ENCODE data around the gene FOXO4.

The FOXO4 gene

GRCh38 chrX:71082822-71083221, 12.8 kb upstream of the FOXO4 start:
- ChIA-PET POLR2A (no interaction called here), CTCF (no interaction called here)
- TF ChIP-seq CTCF (IDR thresholded peaks at IDR 0.05; ENCODE audit: control extremely low read depth, extremely low read depth, low read depth, missing control alignments): no peak
- no peak for DNase-seq (ENCODE audit: extremely low spot score)

GRCh38 chrX:71085900-71086299, 9.8 kb upstream of the FOXO4 start:
- ChIA-PET CTCF (interaction anchor here (0.9 to 1.5 kb wide), 4 partner anchors 9 to 27 kb away, joined by 3 read pairs; no protein-coding TSS in a partner anchor), POLR2A (no interaction called here)
- TF ChIP-seq CTCF (IDR thresholded peaks at IDR 0.05; ENCODE audit: control extremely low read depth, extremely low read depth, low read depth, missing control alignments): no peak
- DNase-seq (ENCODE audit: extremely low spot score): no peak

GRCh38 chrX:71091263-71091662, 4.4 kb upstream of the FOXO4 start:
- POLR2A ChIA-PET: interaction anchor here (0.5 kb wide), 1 partner anchor 530 kb away, joined by 3 read pairs; no protein-coding TSS in a partner anchor
- CTCF ChIA-PET: interaction anchor here (1.8 kb wide), 1 partner anchor 10 kb away, joined by 4 read pairs; no protein-coding TSS in a partner anchor
- TF ChIP-seq CTCF (IDR thresholded peaks at IDR 0.05; ENCODE audit: control extremely low read depth, extremely low read depth, low read depth, missing control alignments): no peak
- DNase-seq (ENCODE audit: extremely low spot score): no peak

- ChIA-PET POLR2A (interaction anchor here (0.9 kb wide), 1 partner anchor 27 kb away, joined by 3 read pairs; the partner anchor contains the start of gene SNX12), CTCF (interaction anchor here (0.7 kb wide), 1 partner anchor 10 kb away, joined by 3 read pairs; no protein-coding TSS in a partner anchor)
- no peak for TF ChIP-seq CTCF (IDR thresholded peaks at IDR 0.05; ENCODE audit: control extremely low read depth, extremely low read depth, low read depth, missing control alignments)
- no peak for DNase-seq (ENCODE audit: extremely low spot score)
Measured at GRCh38 chrX:71095033-71095432, 618 bp upstream of the FOXO4 start.

- ChIA-PET POLR2A (no interaction called here), CTCF (interaction anchor here (1.0 kb wide), 1 partner anchor 42 kb away, joined by 3 read pairs; no protein-coding TSS in a partner anchor)
- no peak for TF ChIP-seq CTCF (IDR thresholded peaks at IDR 0.05; ENCODE audit: control extremely low read depth, extremely low read depth, low read depth, missing control alignments)
- peak; percentile 66 for DNase-seq (ENCODE audit: extremely low spot score)
Measured at GRCh38 chrX:71095981-71096759, 519 bp downstream of the FOXO4 start.

GRCh38 chrX:71096760-71097032, 1.0 kb downstream of the FOXO4 start:
- CTCF ChIA-PET: no interaction called here
- POLR2A ChIA-PET: no interaction called here
- no peak for TF ChIP-seq CTCF (IDR thresholded peaks at IDR 0.05; ENCODE audit: control extremely low read depth, extremely low read depth, low read depth, missing control alignments)
- DNase-seq (ENCODE audit: extremely low spot score): no peak
